ENCODE results near the gene MAP4K5.

The MAP4K5 gene

GRCh38 chr14:50381823-50382287 is 150.5 kb downstream of the MAP4K5 start:
- no peaks in the 10 kb centered on the region for H3K9me3 ChIP-seq (ENCODE audit: control insufficient read depth, low read length)
- H3K4me1 ChIP-seq (ENCODE audit: control insufficient read depth, insufficient read depth, low read length): no peaks in the 10 kb centered on the region
- H3K36me3 ChIP-seq (ENCODE audit: control insufficient read depth, insufficient read depth, low read length, severe bottlenecking): no peaks in the 10 kb centered on the region
- H3K27me3 ChIP-seq (replicated peaks; ENCODE audit: control insufficient read depth, insufficient read depth, low read length): no peaks in the 10 kb centered on the region
- no peak overlapping the region for H3K9ac ChIP-seq (ENCODE audit: low read length)
- DNase-seq (ENCODE audit: low read depth): no peak
- no peak overlapping the region for H3K4me3 ChIP-seq (ENCODE audit: low read length)

GRCh38 chr14:50381008-50381407 is 151.4 kb downstream of the MAP4K5 start:
- no peaks in the 10 kb centered on the region for H3K27me3 ChIP-seq (replicated peaks; ENCODE audit: control insufficient read depth, insufficient read depth, low read length)
- H3K9ac ChIP-seq (ENCODE audit: low read length): no peak overlapping the region
- no peak overlapping the region for H3K4me3 ChIP-seq (ENCODE audit: low read length)
- H3K9me3 ChIP-seq (ENCODE audit: control insufficient read depth, low read length): no peaks in the 10 kb centered on the region
- H3K4me1 ChIP-seq (ENCODE audit: control insufficient read depth, insufficient read depth, low read length): no peaks in the 10 kb centered on the region
- no peak for DNase-seq (ENCODE audit: low read depth)
- H3K36me3 ChIP-seq (ENCODE audit: control insufficient read depth, insufficient read depth, low read length, severe bottlenecking): no peaks in the 10 kb centered on the region

GRCh38 chr14:50380455-50380854 is 151.9 kb downstream of the MAP4K5 start:
- no peak for DNase-seq (ENCODE audit: low read depth)
- no peak overlapping the region for H3K9ac ChIP-seq (ENCODE audit: low read length)
- no peaks in the 10 kb centered on the region for H3K27me3 ChIP-seq (replicated peaks; ENCODE audit: control insufficient read depth, insufficient read depth, low read length)
- H3K4me1 ChIP-seq (ENCODE audit: control insufficient read depth, insufficient read depth, low read length): no peaks in the 10 kb centered on the region
- no peaks in the 10 kb centered on the region for H3K9me3 ChIP-seq (ENCODE audit: control insufficient read depth, low read length)
- H3K36me3 ChIP-seq (ENCODE audit: control insufficient read depth, insufficient read depth, low read length, severe bottlenecking): no peaks in the 10 kb centered on the region
- H3K4me3 ChIP-seq (ENCODE audit: low read length): no peak overlapping the region

GRCh38 chr14:50379563-50379962 is 152.8 kb downstream of the MAP4K5 start:
- Histone ChIP-seq H3K36me3 (ENCODE audit: control insufficient read depth, insufficient read depth, low read length, severe bottlenecking) (no peaks in the 10 kb centered on the region), H3K4me3 (ENCODE audit: low read length) (no peak overlapping the region), H3K4me1 (ENCODE audit: control insufficient read depth, insufficient read depth, low read length) (no peaks in the 10 kb centered on the region), H3K9ac (ENCODE audit: low read length) (no peak overlapping the region), H3K9me3 (ENCODE audit: control insufficient read depth, low read length) (no peaks in the 10 kb centered on the region), H3K27me3 (replicated peaks; ENCODE audit: control insufficient read depth, insufficient read depth, low read length) (no peaks in the 10 kb centered on the region)
- DNase-seq (ENCODE audit: low read depth): no peak

- H3K4me1 ChIP-seq (ENCODE audit: control insufficient read depth, insufficient read depth, low read length): no peaks in the 10 kb centered on the region
- no peak overlapping the region for H3K9ac ChIP-seq (ENCODE audit: low read length)
- H3K4me3 ChIP-seq (ENCODE audit: low read length): no peak overlapping the region
- H3K9me3 ChIP-seq (ENCODE audit: control insufficient read depth, low read length): no peaks in the 10 kb centered on the region
- DNase-seq (ENCODE audit: low read depth): no peak
- H3K27me3 ChIP-seq (replicated peaks; ENCODE audit: control insufficient read depth, insufficient read depth, low read length): no peaks in the 10 kb centered on the region
- H3K36me3 ChIP-seq (ENCODE audit: control insufficient read depth, insufficient read depth, low read length, severe bottlenecking): no peaks in the 10 kb centered on the region
Measured at GRCh38 chr14:50377550-50378085, 154.8 kb downstream of the MAP4K5 start.

- Histone ChIP-seq H3K9ac (ENCODE audit: low read length) (no peak overlapping the region), H3K4me1 (ENCODE audit: control insufficient read depth, insufficient read depth, low read length) (no peaks in the 10 kb centered on the region), H3K27me3 (replicated peaks; ENCODE audit: control insufficient read depth, insufficient read depth, low read length) (no peaks in the 10 kb centered on the region), H3K9me3 (ENCODE audit: control insufficient read depth, low read length) (no peaks in the 10 kb centered on the region), H3K36me3 (ENCODE audit: control insufficient read depth, insufficient read depth, low read length, severe bottlenecking) (no peaks in the 10 kb centered on the region), H3K4me3 (ENCODE audit: low read length) (no peak overlapping the region)
- DNase-seq (ENCODE audit: low read depth): no peak
Measured at GRCh38 chr14:50375760-50376159, 156.6 kb downstream of the MAP4K5 start.

GRCh38 chr14:50373959-50374358 is 158.4 kb downstream of the MAP4K5 start:
- no peaks in the 10 kb centered on the region for H3K9me3 ChIP-seq (ENCODE audit: control insufficient read depth, low read length)
- H3K36me3 ChIP-seq (ENCODE audit: control insufficient read depth, insufficient read depth, low read length, severe bottlenecking): no peaks in the 10 kb centered on the region
- no peak overlapping the region for H3K9ac ChIP-seq (ENCODE audit: low read length)
- no peak overlapping the region for H3K4me3 ChIP-seq (ENCODE audit: low read length)
- no peaks in the 10 kb centered on the region for H3K4me1 ChIP-seq (ENCODE audit: control insufficient read depth, insufficient read depth, low read length)
- DNase-seq (ENCODE audit: low read depth): no peak
- no peaks in the 10 kb centered on the region for H3K27me3 ChIP-seq (replicated peaks; ENCODE audit: control insufficient read depth, insufficient read depth, low read length)

GRCh38 chr14:50371546-50371945 is 160.8 kb downstream of the MAP4K5 start:
- Histone ChIP-seq H3K9me3 (ENCODE audit: control insufficient read depth, low read length) (no peaks in the 10 kb centered on the region), H3K27me3 (replicated peaks; ENCODE audit: control insufficient read depth, insufficient read depth, low read length) (no peaks in the 10 kb centered on the region), H3K4me1 (ENCODE audit: control insufficient read depth, insufficient read depth, low read length) (no peaks in the 10 kb centered on the region), H3K4me3 (ENCODE audit: low read length) (no peak overlapping the region), H3K36me3 (ENCODE audit: control insufficient read depth, insufficient read depth, low read length, severe bottlenecking) (no peaks in the 10 kb centered on the region), H3K9ac (ENCODE audit: low read length) (no peak overlapping the region)
- no peak for DNase-seq (ENCODE audit: low read depth)
